Right forelimb (tissue), 1 donor: Measurements from ENCODE around the gene SIAE.
A peak's percentile ranks its signal among the peaks of the same experiment; 100 is the strongest.

Experiments used
- DNase-seq: peaks from one replicate; pipeline ENCODE4 v3.0.0-alpha.2; 2018

The SIAE gene, protein sequence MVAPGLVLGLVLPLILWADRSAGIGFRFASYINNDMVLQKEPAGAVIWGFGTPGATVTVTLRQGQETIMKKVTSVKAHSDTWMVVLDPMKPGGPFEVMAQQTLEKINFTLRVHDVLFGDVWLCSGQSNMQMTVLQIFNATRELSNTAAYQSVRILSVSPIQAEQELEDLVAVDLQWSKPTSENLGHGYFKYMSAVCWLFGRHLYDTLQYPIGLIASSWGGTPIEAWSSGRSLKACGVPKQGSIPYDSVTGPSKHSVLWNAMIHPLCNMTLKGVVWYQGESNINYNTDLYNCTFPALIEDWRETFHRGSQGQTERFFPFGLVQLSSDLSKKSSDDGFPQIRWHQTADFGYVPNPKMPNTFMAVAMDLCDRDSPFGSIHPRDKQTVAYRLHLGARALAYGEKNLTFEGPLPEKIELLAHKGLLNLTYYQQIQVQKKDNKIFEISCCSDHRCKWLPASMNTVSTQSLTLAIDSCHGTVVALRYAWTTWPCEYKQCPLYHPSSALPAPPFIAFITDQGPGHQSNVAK

DNA sequence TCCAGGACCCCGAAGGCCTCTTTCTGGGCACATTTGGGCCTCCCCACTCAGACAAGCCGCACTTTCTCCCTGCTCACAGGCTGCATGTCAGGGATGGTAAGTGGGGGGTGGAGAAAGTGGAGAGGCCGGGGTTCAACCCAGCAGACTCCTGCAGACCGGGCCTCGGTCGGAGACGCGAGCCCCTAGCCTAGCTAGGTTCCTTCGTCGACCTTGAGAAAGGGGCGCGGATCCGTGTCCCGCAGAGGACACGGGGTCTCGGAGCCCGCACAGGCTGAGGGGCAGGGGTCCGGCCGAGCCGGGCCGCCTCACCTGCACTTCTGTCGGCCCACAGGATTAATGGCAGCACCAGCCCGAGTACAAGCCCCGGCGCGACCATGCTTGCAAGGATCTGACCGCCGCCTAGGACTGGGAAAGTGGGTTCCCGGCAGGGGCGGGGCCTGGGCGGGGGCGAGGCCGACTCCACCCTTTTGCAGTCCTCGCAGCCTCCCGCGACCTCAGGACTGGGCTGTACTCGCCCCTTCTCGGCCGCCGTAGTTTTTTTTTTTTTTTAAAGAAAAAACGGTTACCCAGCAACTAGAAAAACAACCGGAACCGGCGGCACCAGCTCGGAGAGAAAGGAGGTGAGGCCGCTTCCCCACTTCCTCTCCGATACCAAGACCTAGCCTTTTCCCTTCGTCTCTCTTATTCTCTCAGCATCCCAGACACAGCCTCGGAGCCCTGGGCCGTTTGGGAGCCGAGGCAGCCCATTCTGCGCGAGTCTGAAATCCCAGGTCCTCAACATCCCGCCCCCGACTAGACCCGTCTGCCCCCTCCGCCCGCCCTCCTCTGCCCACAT, at the start of gene SIAE, which contains the start of gene SPA17:
Gene SIAE (minus strand): TSS at position 407 of the 835 bp plus-strand sequence. CDS start 31 bp downstream, at position 376.
Gene SPA17 (plus strand): TSS at position 572 of the 835 bp plus-strand sequence. CDS start 1,361 bp downstream, outside the sequence.
- peak; percentile 95 for DNase-seq

DNA sequence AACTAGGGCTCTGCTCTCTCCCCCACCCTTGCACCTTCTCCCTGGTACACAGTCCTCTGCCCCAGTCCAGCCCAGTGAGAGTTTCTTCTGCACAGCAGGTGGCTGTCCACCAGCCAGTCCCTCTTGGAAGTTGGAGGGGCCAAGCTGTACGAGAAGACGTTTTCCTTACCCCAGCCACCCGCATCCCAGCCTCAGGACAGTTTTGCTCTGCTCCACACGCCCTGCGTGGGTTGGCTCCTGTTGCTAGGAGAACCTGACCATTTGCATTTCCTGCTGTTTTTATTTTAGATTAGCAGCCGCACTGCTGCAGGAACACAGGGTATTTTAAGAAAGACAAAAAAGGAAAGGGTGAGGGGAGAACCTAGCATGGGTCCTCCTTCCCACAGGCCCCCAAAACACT, 48.6 kb upstream of the SIAE start:
- DNase-seq = no peak

DNA sequence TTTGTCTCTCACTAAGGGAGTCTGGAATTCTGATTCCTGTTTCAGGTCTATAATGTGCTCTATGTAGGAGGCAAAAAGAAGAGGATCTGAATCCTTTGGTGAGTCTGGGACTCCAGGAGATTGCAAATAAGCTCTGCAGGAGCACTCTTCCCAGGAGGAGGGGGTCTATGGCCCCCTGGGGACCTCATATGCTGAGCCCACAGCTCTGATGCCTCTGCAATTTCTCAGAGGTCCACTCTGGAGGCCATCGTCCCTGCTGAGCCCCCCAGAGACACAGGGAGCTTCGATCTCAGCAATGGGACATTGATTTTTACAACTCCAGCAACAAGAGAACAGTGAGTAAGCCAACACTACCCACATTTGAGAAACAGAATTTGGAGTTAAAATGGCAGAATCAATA, 46.0 kb upstream of the SIAE start:
- DNase-seq = no peak

DNA sequence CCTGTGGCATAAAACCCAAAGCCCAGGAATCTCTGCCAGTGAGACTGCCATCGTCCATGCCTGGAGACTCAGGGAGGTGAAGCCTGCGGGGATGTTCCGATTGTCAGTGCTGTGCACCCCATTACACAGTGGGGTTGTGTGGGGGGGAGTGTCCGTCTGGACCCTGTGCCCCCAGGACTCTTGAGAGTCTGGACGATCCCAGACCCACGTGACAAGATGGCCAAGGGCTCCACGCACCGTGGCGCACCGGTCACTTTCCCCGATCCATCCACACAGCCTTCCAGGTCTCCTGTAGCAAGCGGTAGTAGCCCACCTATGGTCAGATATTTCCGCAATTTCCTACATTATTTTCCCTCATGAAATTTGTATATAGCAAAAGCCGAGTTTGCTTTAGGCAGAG, 45.3 kb upstream of the SIAE start:
- DNase-seq = no peak

DNA sequence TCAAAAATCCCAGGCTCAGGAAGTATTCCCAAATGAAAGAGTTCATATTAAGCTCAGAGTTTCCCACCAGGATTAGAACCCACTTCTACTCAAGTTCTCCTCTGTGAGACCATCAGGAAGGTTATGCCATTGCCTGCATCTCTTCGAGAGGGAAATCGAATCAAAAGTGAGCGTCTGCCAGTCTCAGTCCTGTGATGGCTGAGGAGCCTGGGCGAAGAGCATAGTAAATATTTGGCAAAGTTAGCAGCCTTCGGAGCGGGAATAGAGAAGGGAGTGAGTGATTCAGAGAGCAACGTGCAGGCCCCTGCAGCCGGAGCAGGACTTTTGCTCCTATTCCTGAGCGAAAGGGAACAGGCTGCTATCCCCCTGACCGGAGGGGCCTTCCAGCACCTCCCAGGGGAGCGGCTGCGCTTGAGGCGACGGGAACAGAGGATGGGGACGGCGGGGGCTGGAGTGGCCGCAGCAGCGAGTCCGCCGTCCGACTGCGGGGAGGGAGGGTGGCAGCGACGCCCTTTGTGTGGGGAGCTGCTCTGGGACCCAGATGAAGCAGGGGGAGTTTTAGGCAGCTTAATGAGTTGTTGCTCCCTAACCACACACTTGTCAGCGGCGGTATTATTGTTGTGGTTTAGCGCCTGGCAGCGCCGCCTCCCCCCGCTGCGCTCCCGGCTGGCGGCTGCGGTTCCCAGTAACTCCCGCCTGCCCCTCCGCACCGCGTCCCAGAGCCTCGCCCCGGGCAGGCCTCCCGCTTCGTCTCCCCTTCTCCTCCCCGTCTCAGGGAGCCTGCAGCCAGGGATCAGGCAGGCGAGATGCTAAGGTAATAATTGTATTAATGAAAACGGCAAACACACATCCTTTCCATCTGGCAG, 44.5 kb upstream of the SIAE start:
- DNase-seq = no peak

DNA sequence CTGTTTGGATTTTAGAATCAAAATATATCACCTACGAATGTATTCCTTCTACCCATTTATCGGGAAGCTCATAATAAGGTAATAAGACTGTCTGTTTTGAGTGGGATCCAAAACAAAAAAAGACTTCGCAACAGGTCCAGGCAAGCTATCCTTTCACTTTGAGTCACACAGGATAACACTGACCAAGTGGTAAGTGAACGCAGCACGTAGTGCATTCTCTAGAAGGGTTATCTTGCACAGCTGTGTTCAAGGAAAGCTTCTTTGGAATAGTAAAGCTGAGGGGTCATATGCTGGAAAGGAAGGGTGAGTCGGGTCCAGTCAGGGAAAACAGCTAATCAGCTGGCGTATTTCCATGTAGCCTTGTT, 43.9 kb upstream of the SIAE start:
- DNase-seq = no peak

DNA sequence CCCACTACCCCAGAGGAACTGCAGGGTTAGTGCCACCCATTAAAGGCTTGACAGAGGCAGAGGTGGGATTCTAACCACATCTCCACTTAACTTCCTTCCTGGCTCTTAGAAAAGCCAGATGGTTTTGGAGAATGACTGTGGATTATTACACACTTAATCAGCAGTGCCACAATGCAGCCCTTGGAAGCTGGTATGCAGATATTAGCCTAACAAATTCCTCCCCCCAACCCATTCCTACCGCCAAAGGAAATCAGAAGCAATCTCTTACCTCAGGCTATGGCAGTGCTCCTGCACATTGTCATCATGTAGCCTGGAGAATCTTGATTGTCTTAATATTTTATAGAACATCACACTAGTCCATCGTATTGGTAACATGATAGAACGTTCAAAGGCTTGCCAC, 43.1 kb upstream of the SIAE start:
- no peak for DNase-seq

DNA sequence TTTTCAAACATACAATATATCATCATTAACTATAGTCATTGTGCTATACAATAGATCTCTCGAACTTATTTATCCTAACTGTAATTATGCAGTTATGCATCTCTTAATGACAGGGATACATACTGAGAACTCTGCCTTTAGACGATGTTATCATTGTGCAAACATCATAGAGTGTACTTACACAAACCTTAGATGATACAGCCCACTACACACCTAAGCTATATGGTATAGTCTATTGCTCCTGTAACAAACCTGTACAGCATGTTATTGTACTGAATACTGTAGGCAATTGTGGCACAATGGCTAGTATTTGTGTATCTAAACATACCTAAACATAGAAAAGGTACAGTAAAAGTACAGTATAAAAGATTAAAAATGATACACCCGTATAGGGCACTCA, 38.9 kb upstream of the SIAE start:
- DNase-seq = no peak

DNA sequence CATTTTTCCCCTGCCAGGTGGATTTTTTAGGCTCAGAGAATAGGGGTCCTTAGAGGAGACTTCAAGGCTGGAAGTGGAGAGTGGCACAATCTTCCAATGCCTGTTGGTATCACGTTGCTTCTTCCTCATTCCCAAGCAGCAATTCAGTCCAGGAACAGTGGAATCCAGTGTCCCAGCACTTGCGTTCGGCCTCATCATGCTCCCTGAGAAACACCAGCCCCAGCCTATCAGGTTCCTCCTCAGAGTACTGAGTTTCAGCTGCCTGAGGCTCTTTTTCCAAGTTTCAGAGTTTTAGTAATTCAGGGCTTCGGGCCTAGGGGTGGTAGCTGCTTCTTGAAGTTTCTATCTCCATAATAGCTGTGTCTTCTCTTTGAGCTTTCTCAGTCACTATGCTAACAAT, 34.3 kb upstream of the SIAE start:
- no peak for DNase-seq

DNA sequence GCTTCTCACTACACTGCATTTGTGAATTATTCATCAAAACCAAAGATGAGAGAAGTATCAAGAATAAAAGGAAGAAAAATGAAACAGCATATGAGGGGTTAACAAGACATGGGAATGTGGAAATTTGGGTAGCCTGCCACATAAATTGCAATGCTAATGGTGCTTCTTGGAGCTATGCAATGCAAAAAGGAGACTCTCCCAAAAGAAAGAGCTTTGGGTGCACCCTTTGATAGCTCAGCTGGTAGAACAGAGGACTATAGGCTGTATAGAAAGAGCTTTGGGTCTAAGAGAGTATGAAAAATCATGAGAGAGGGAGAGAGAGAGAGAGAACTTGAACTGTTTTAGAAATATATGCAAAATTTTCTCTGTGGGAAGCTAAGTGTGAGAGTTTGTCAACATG, 26.5 kb upstream of the SIAE start:
- no peak for DNase-seq

DNA sequence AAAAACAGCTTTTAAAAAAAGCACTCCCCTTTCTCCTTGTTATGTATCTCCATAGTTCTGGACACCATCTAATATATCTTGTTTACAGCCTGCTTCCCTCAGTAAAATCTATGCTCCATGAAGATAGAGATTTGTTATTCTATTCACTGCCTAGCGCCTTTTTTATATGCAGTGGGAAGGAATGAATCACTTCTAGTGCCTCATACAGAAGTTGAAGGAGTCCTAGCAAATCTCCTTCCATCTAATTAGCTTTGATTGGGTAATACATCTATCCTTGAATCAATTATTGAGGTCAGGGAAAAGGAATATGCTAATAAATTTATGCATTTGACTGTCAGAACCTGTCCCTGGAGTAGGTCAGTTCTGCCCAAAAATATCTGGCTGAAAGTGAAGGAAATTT, 26.0 kb upstream of the SIAE start:
- no peak for DNase-seq

DNA sequence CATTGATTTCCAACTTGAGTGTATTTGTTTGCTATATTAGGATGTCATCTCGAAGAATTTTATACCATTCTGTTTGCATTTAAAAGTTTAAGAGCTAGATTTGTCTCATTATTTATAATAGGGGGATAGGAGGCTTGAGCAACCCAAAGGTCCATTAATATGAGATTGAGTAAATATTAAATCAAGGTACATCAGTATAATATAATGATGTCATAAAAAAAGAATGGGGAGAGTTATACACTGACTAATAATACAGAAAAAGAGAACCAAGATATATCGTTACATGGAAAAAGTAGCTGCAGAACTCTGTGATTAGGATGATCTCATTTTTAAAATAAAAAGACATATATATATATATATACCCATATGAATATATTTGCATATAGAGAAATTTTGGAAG, 19.6 kb upstream of the SIAE start:
- DNase-seq = no peak

DNA sequence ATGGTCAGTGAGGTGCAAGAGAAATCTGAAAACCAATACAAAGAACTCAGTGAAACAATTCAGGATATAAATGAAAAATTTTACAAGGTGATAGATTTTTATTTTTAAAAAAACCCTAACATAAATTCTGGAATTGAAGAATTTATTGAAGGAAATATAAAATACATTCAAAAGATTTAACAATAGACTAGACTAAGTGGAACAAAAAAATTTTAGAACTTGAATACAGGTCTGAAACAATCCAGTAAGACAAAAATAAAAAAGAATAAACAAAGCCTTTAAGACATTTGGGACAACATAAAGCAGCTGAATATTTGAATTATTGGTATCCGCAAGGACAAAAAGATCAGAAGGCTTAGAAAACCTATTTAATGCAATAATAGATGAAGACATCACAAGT, 8.9 kb upstream of the SIAE start:
- no peak for DNase-seq

DNA sequence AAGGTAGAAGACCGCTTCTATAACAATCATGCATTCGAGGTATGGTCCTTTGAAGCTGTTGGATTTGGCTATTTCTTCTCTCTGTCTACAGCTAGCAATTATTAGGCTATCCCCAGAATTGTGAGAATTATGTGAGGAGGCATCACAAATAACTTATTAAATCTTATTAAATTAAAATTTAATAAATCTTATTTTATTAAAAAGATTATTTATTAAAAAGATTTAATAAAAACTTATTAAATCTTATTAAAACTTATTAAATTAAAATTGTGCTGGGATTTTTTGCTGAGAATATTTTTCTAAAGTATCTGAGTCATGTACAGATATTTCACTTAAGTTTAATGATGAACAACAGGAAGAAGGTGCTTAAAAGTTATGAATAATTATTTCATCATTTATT, 7.9 kb upstream of the SIAE start:
- DNase-seq = no peak

DNA sequence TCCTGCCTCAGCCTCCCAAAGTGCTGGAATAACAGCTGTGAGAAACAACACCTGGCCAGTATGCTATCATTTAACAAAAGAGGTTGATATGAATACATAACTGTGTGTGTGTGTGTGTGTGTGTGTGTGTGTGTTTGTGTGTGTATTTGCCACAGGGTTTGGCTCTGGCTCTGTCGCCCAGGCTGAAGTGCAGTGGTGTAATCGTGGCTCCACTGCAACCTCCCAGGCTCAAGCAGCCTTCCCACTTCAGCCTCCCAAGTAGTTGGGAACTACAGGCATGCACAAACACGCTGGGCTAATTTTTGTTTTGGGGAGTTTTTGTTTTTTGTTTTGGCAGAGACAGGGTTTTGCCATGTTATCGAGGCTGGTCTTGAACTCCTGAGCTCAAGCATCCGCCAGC, 4.9 kb upstream of the SIAE start:
- DNase-seq = no peak

DNA sequence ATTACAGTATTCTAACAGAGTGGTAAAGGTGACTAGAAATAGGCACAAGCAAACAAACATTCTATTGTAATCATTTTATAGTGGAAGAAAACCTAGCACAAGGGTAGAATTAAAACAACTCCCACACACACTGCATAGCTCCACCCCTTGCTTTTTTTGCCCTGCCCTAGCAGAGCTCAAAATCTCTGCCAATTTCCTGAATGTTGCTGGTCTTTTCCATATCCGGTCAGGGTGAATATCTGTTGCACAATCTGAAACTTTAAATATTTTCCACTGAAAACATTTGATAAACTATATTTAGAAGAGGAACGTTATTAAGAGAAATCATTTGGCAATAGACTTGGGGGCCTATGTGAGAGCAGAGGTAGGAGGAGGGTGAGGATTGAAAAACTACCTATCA, 2.8 kb upstream of the SIAE start:
- no peak for DNase-seq

DNA sequence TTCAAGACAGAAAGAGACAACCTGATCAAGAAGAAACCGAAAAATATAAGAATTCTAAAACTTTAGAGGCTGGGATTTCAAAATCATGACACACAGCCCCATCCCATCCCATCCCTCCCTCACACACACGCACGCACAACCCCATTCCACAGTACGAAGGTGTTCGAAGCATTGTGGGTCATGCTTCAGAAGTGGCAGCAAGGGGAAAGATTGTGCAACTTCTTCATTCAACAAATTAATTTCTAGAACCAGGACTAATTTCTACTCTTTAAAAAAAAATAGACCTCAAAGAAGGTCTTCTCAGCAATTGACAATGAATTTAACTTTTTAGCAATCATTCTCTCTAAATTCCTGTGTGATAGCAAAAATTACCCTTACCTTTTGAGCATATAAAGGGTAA, 1.0 kb upstream of the SIAE start:
- DNase-seq = no peak

DNA sequence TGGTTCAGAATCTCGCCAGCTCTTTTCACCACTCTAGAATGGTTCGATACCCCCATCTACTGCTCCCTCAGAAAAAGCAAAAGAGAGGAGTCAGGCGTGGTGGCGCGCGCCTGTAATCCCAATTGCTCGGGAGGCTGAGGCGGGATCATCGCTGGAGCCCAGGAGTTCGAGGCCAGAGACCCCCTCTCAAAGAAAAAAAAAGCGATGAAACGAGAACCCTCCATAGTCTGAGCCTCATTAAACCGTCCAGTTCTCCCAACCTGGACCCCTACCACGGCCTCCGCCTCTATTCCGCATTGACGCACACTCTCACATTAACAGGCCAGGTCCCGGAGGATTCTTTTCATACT, 604 bp upstream of the SIAE start:
- DNase-seq = no peak

DNA sequence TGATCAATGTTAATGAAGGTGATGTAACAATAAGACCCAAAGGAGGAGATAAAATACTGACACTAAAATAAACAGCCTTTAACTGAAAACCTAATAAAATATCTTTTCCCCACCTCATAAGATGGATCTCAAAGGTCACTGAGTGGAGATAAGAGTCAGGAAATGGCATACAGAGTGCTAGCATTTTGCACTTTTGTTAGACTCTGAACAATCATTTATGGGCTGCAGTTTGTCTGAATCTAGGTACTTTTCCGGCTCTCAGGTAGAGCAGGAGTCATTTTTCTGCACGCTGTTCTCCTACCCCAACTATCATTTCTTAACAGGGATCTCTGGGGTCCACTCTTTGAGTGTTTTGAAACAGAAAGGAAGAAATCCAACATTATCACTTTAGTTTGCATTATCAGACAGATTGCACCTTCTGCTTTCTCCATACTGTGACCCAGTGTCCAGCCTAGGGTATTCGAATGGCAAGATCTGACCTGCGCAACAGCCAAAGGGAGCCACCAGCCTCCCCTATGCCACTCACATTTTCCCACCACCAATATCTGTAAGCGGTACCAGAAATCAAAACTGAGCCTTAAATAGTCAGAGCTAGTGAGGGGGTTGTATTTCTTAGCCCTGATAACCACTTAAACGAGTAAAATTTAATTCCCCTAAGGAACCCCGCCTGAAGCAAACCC, 863 bp downstream of the SIAE start:
- DNase-seq = no peak

DNA sequence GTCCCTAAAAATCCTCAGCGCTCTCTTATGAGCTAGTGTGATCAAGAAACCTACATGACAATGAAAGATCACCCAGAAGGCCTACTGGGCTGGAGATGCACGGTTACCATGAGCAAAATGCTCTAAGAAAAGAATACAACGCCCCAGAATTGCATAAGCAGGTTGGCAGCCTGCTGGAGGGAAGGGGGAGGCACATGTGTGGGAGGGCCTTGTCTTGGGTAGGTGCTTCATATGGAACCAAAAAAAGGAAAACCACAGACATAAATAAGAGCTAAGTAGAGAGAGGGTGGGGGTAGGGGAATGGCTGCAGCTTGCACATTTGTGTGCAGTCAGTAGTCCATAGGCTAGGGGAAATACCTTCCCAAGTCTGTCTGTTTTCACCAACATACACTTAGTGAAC, 2.8 kb downstream of the SIAE start:
- no peak for DNase-seq

DNA sequence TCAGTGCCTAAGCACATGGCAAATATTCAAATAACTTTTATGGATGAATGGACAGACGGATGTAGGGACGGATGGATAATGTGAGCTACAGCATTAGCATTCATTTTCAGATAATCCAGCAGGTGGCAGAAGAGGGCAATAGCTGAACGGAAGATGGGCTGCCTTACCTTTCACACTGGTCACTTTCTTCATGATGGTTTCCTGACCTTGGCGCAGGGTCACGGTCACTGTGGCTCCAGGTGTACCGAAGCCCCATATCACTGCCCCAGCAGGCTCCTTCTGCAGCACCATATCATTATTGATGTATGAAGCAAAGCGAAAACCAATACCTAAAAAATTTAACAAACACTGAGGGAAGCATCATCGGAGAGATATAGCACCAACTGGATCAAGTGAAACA, 4.3 kb downstream of the SIAE start:
- peak; percentile 63 for DNase-seq

DNA sequence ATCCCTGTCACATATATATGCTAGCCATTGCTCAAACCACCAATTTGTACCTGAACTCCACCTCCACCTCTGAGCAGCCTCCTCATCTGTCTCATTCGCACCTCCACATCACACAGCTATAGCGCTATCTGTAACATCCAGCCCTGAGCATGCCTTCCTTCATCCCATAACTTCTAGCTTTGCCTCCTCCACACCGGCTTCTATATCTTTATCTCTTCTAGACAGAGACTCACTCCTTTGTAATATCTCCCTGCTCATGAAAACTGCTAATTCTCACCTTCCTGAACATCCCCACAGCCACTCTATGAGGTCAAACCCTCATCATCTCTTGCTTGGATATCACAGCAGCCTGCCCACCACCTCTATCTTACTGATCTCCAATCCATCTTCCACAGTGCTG, 5.9 kb downstream of the SIAE start:
- DNase-seq = no peak

DNA sequence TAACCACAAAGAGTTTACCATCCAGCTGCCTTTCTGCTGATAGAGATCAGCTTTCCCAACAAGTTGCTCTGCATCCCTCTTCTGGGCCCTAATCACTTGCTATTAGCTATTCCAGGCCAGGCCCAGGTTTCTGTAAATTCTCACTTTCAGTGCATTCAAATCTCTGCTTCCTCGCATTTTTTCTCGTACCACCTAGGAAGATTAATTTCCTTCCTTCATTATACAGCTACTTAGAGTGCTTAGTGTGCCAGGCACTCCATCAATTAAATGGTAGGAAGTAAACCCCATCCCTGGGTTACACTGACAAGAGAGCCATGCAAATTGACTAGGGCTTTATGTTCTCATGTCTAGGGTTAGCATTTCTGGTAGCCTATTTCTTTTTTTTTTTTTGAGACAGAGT, 9.7 kb downstream of the SIAE start:
- DNase-seq = no peak
